Activated naive CD4-positive, alpha-beta T cell treated with anti-CD3 and anti-CD28 coated beads, Interleukin-2, amount 10 ng/mL, durations not matched to agents 7 days and 5 days (primary cell): ENCODE measurements around the gene PRSS57.
"Not testable (repeated sequence)": the region's sequence is repeated elsewhere in the genome, so short reads cannot be mapped to it uniquely, and the experiment has no call there.

Source experiments
- CTCF ChIA-PET: fragments of 350-600 bp; sonication (Branson Sonifier 250); formaldehyde crosslinking; loops from one replicate; lab custom pipeline; 2021; ENCODE audit warnings: antibody characterized with exemption; lab: Charles Lee
- DNase-seq: peaks from one replicate; pipeline ENCODE4 v3.0.0-alpha.2; 2020
- H3K27ac Mint-ChIP-seq: one replicate; pipeline ENCODE4 v1.8.0; 2021; ENCODE audit warnings: mild to moderate bottlenecking, moderate library complexity, mixed read lengths
- H3K27me3 Mint-ChIP-seq: one replicate; pipeline ENCODE4 v1.8.0; 2021; ENCODE audit warnings: mild to moderate bottlenecking, mixed read lengths
- H3K36me3 Mint-ChIP-seq: one replicate; pipeline ENCODE4 v1.8.0; 2021; ENCODE audit warnings: mixed read lengths
- H3K4me1 Mint-ChIP-seq: one replicate; pipeline ENCODE4 v1.8.0; 2021; ENCODE audit warnings: mixed read lengths
- H3K4me3 Mint-ChIP-seq: one replicate; pipeline ENCODE4 v1.8.0; 2021; ENCODE audit warnings: mild to moderate bottlenecking, moderate library complexity, mixed read lengths
- H3K9me3 Mint-ChIP-seq: one replicate; pipeline ENCODE4 v1.8.0; 2021; ENCODE audit warnings: mixed read lengths

The PRSS57 gene

GRCh38 chr19:729965-730668 lies 34.9 kb upstream of the PRSS57 start:
- H3K4me3 Mint-ChIP-seq, result no peak overlapping the region
- no peak for DNase-seq
- H3K4me1 Mint-ChIP-seq, result peaks cover 16% of the 10 kb centered on the region
- H3K36me3 Mint-ChIP-seq, result no peaks in the 10 kb centered on the region
- H3K9me3 Mint-ChIP-seq, result no peaks in the 10 kb centered on the region
- peaks cover 5% of the 10 kb centered on the region for H3K27me3 Mint-ChIP-seq
- no peak overlapping the region for H3K27ac Mint-ChIP-seq
- CTCF ChIA-PET, result no interaction called here

- peaks cover 16% of the 10 kb centered on the region for H3K4me1 Mint-ChIP-seq
- H3K4me3 Mint-ChIP-seq, H3K27ac Mint-ChIP-seq, H3K36me3 Mint-ChIP-seq, H3K27me3 Mint-ChIP-seq, CTCF ChIA-PET, DNase-seq, H3K9me3 Mint-ChIP-seq: not testable (repeated sequence)
Measured at GRCh38 chr19:729564-729963, 34.3 kb upstream of the PRSS57 start.

- Mint-ChIP-seq H3K4me3 (no peak overlapping the region), H3K27me3 (no peaks in the 10 kb centered on the region), H3K27ac (no peak overlapping the region), H3K9me3 (no peaks in the 10 kb centered on the region), H3K36me3 (no peaks in the 10 kb centered on the region), H3K4me1 (peaks cover 7% of the 10 kb centered on the region)
- no peak for DNase-seq
- CTCF ChIA-PET, result no interaction called here
Measured at GRCh38 chr19:728011-728410, 32.8 kb upstream of the PRSS57 start.

GRCh38 chr19:726993-727956 lies 32.0 kb upstream of the PRSS57 start:
- no peaks in the 10 kb centered on the region for H3K4me1 Mint-ChIP-seq
- peaks cover 5% of the 10 kb centered on the region for H3K27me3 Mint-ChIP-seq
- H3K9me3 Mint-ChIP-seq, result no peaks in the 10 kb centered on the region
- CTCF ChIA-PET, result no interaction called here
- no peak overlapping the region for H3K4me3 Mint-ChIP-seq
- no peak for DNase-seq
- H3K27ac Mint-ChIP-seq, result no peak overlapping the region
- no peaks in the 10 kb centered on the region for H3K36me3 Mint-ChIP-seq

GRCh38 chr19:725461-726089 lies 30.3 kb upstream of the PRSS57 start:
- H3K4me3 Mint-ChIP-seq, result no peak overlapping the region
- DNase-seq, result no peak
- H3K9me3 Mint-ChIP-seq, result no peaks in the 10 kb centered on the region
- H3K27ac Mint-ChIP-seq, result no peak overlapping the region
- H3K4me1 Mint-ChIP-seq, result no peaks in the 10 kb centered on the region
- CTCF ChIA-PET, result no interaction called here
- no peaks in the 10 kb centered on the region for H3K36me3 Mint-ChIP-seq
- peaks cover 15% of the 10 kb centered on the region for H3K27me3 Mint-ChIP-seq

- CTCF ChIA-PET, result no interaction called here
- peaks cover 28% of the 10 kb centered on the region for H3K27me3 Mint-ChIP-seq
- DNase-seq, result no peak
- no peaks in the 10 kb centered on the region for H3K4me1 Mint-ChIP-seq
- H3K4me3 Mint-ChIP-seq, result no peak overlapping the region
- H3K36me3 Mint-ChIP-seq, result no peaks in the 10 kb centered on the region
- no peaks in the 10 kb centered on the region for H3K9me3 Mint-ChIP-seq
- no peak overlapping the region for H3K27ac Mint-ChIP-seq
Measured at GRCh38 chr19:723714-724113, 28.5 kb upstream of the PRSS57 start.

GRCh38 chr19:723247-723646 lies 28.0 kb upstream of the PRSS57 start:
- Mint-ChIP-seq H3K27me3 (peaks cover 32% of the 10 kb centered on the region), H3K9me3 (no peaks in the 10 kb centered on the region), H3K4me3 (no peak overlapping the region), H3K36me3 (no peaks in the 10 kb centered on the region), H3K27ac (no peak overlapping the region), H3K4me1 (no peaks in the 10 kb centered on the region)
- CTCF ChIA-PET, result no interaction called here
- DNase-seq, result no peak

GRCh38 chr19:722553-723101 lies 27.4 kb upstream of the PRSS57 start:
- no peak overlapping the region for H3K4me3 Mint-ChIP-seq
- H3K27me3 Mint-ChIP-seq, result peaks cover 39% of the 10 kb centered on the region
- CTCF ChIA-PET, result no interaction called here
- H3K4me1 Mint-ChIP-seq, result no peaks in the 10 kb centered on the region
- H3K36me3 Mint-ChIP-seq, result no peaks in the 10 kb centered on the region
- no peaks in the 10 kb centered on the region for H3K9me3 Mint-ChIP-seq
- no peak overlapping the region for H3K27ac Mint-ChIP-seq
- DNase-seq, result no peak

GRCh38 chr19:720345-721160 lies 25.3 kb upstream of the PRSS57 start:
- Mint-ChIP-seq H3K9me3 (peaks cover 4% of the 10 kb centered on the region), H3K27me3 (peaks cover 47% of the 10 kb centered on the region), H3K4me1 (no peaks in the 10 kb centered on the region), H3K36me3 (no peaks in the 10 kb centered on the region), H3K4me3 (no peak overlapping the region), H3K27ac (no peak overlapping the region)
- CTCF ChIA-PET, result no interaction called here
- no peak for DNase-seq

GRCh38 chr19:719636-720344 lies 24.5 kb upstream of the PRSS57 start:
- H3K36me3 Mint-ChIP-seq, result no peaks in the 10 kb centered on the region
- H3K4me1 Mint-ChIP-seq, result no peaks in the 10 kb centered on the region
- H3K27me3 Mint-ChIP-seq, result peaks cover 51% of the 10 kb centered on the region
- H3K27ac Mint-ChIP-seq, result no peak overlapping the region
- CTCF ChIA-PET, result no interaction called here
- no peak overlapping the region for H3K4me3 Mint-ChIP-seq
- H3K9me3 Mint-ChIP-seq, result peaks cover 8% of the 10 kb centered on the region
- DNase-seq, result no peak

- Mint-ChIP-seq H3K4me3 (no peak overlapping the region), H3K27me3 (peaks cover 51% of the 10 kb centered on the region), H3K27ac (no peak overlapping the region), H3K36me3 (no peaks in the 10 kb centered on the region), H3K9me3 (peaks cover 8% of the 10 kb centered on the region), H3K4me1 (no peaks in the 10 kb centered on the region)
- no peak for DNase-seq
- CTCF ChIA-PET, result no interaction called here
Measured at GRCh38 chr19:718991-719512, 23.8 kb upstream of the PRSS57 start.

- Mint-ChIP-seq H3K4me1 (no peaks in the 10 kb centered on the region), H3K36me3 (no peaks in the 10 kb centered on the region), H3K9me3 (peaks cover 8% of the 10 kb centered on the region), H3K4me3 (no peak overlapping the region), H3K27ac (no peak overlapping the region), H3K27me3 (peaks cover 51% of the 10 kb centered on the region)
- no peak for DNase-seq
- CTCF ChIA-PET, result no interaction called here
Measured at GRCh38 chr19:718251-718951, 23.1 kb upstream of the PRSS57 start.

GRCh38 chr19:715347-715746 lies 20.1 kb upstream of the PRSS57 start:
- no peaks in the 10 kb centered on the region for H3K4me1 Mint-ChIP-seq
- DNase-seq, result no peak
- CTCF ChIA-PET, result no interaction called here
- no peak overlapping the region for H3K27ac Mint-ChIP-seq
- no peak overlapping the region for H3K4me3 Mint-ChIP-seq
- H3K9me3 Mint-ChIP-seq, result peaks cover 8% of the 10 kb centered on the region
- peaks cover 58% of the 10 kb centered on the region for H3K27me3 Mint-ChIP-seq
- H3K36me3 Mint-ChIP-seq, result no peaks in the 10 kb centered on the region
